GM21367 (cell line): ENCODE measurements around the gene SERGEF.

ENCODE experiments used
- ATAC-seq: cut with Tn5 transposase; IDR thresholded peaks from one replicate; pipeline ENCODE4 v1.9.1; 2021; ENCODE audit not compliant: unreplicated experiment

SERGEF gene

DNA sequence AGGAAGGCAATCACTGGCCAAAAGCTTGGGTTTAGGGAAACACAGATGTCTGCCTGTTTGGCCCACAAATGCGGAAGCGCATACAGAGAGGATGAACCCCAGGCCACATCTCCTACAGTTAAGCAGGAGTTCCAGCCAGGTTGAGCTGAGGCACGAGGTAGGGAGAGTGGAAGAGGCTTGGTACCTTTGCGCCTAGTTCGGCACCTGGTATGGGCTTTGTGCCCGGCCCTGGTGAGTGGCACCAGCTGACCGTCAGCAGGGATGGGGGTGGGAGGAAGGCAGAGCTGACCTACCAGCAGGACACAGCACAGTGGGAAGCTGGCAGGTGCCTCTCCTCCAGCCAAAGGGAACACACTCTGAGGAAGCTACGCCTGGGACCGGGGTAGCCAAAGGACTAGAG lies 220.7 kb downstream of the SERGEF start:
- no peak for ATAC-seq

GRCh38 chr11:17791144-17791543 lies 221.7 kb downstream of the SERGEF start:
- ATAC-seq, result no peak

GRCh38 chr11:17790453-17790852 lies 222.4 kb downstream of the SERGEF start:
- ATAC-seq, result no peak

GRCh38 chr11:17788084-17788483 lies 224.8 kb downstream of the SERGEF start:
- no peak for ATAC-seq

DNA sequence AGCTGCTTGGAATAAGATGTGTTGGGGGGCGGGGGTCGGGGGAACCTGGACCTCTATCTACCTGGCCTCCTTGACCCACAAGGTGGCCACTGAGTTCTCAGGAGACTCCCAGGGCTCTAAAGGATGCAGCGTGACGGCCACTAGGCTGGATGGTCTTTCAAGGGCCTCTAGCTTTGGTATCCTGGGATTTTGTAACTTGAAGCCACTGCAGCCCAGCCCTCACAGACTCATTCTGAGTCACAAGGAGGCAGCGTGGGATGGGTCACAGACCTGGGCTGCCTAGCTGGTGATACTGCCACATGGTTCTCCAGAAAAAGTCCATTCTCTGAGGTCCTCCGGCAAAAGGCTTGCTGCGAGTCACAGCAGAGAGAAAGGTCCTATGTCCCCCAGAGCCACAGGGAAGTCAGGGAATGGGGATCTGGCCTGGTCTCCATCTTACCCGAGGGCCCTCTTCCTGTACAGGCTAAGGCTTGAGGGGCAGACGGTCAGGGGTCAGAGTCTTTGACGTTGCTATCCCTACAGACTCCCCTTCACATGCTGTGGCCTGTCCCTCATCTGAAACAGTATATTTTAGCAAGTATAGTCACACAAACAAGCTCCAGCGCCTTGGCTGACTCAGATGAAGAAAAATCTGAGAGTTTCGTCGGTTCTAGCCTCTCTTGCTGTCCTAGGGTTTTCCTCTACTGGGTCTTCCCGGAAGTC lies 225.9 kb downstream of the SERGEF start:
- ATAC-seq, result no peak

- ATAC-seq, result no peak
Measured at GRCh38 chr11:17783878-17784277, 229.0 kb downstream of the SERGEF start.

DNA sequence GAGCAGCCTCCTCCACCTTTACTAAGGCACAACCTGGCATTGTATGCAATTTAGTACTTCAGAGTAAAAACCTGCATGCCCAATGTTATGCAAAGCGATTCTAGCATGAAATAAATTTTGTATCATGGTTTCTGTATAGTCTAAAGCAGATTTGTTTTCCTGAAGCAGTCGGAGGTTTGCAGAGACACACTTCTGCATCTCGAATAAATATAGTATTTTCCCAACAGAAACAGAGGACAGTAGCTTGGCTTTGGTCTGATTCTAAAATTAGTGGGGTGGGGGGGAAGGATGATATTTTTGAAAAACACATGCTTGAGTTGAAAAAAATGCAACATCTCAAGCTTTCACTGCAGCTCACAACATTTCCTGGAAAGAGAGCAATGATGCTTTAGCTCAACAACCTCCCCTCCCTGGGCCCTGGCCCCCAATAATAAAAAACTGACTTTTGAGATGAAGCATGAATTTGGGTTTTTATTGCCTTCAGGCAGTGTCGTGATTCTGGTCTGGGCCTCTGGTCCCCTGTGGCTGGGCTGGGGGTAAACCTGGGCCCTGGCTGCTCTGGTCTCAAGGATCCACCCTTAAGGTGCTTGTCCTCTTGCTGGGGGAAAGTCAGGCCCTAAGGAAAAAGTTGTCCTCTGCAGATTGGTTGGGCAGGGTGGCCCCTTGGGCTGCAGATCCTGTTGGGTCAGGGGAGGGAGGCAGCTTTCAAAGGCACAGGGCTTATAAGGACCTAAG lies 230.1 kb downstream of the SERGEF start:
- ATAC-seq, result no peak

GRCh38 chr11:17782145-17782544 lies 230.7 kb downstream of the SERGEF start:
- no peak for ATAC-seq

GRCh38 chr11:17781626-17782025 lies 231.2 kb downstream of the SERGEF start:
- no peak for ATAC-seq

DNA sequence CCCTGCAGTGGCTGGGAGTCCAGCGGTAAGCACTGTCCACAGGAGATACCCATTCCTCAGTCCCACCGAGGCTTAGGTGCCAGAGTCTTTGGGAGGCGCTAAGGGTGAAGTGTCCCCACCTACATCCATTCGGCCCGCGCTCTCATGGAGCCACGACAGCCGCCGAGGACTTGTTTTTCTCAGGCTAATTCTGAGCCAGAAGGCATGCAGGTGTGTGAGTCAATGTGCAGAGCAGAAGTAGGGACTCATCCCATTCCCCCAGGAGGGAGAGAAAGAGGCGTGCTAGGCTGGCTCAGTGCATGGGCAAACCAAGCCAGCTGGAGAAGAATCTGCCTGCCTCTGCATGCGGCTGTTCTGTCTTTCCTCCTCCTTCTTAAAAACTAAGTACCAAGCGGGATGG lies 231.6 kb downstream of the SERGEF start:
- no peak for ATAC-seq

DNA sequence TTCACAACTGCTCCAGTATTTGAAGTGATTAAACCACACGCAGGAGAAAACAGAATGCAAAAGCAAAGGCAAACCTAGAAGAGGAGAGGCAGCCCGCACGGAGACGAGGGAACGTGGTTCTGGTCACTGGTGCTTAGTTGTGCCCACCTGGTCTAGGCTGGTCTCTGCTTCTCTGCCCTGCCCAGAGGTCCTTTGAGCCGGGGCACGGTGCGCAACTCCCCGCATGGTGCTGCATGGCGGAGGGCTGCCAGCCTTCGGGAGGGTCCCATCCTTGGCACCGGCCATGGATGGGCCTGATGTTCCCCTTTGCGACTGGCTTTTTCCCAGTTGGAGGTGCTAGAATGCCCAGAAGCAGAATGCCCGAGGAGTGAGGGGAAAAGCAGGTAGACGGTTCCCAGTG lies 232.2 kb downstream of the SERGEF start:
- ATAC-seq, result no peak

GRCh38 chr11:17779861-17780594 lies 232.8 kb downstream of the SERGEF start:
- no peak for ATAC-seq

GRCh38 chr11:17778956-17779860 lies 233.6 kb downstream of the SERGEF start:
- ATAC-seq, result no peak

GRCh38 chr11:17778352-17778751 lies 234.5 kb downstream of the SERGEF start:
- no peak for ATAC-seq

DNA sequence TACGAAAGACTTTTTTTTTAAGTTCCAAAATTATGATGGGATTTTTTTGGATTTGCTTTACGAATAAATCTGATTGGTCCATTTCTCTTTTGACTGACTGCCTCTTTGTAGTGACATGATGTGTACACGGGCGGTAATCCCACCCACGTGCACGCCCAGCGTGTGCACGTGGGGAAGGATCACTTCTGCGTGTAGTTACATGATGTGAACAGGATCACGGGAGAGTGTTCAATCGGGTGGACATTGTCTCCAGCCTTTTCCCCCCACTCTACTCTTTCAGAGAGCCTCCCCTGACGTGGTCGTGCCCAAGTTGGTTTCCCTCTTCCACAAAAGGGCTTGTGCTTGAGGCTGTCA lies 235.1 kb downstream of the SERGEF start:
- ATAC-seq, result no peak

DNA sequence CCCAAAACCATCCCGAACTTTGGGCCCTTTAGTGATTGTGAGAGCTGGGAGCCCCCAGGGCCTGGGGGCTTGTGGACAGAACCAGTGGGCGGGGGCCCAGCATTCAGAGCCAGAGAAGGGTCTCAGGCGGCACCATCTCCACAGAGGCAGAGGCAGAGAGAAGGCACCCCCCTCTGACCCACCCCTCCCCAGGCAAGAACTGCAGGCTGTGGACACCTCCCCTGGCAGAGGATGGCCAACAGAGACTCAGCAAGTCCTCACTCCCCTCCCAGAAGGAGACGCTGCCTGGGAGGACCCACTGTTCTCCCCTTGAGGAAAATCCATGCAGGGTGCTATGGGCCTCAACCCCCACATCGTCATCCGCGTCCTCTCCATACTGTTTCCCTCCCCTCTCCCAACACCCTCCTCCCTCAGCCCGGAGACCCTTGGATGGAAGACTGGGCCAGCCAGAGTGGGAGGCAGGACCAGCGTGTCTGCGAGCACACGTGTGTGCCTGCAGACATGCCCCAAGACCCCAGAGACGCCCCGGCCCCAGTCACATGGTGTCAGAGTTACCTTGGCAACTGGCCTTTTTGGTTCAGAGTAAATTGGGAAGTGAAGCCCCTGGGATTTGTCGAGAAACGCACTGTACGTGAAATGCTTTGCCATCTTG lies 235.6 kb downstream of the SERGEF start:
- ATAC-seq, result no peak

GRCh38 chr11:17776212-17776875 lies 236.5 kb downstream of the SERGEF start:
- ATAC-seq, result no peak

DNA sequence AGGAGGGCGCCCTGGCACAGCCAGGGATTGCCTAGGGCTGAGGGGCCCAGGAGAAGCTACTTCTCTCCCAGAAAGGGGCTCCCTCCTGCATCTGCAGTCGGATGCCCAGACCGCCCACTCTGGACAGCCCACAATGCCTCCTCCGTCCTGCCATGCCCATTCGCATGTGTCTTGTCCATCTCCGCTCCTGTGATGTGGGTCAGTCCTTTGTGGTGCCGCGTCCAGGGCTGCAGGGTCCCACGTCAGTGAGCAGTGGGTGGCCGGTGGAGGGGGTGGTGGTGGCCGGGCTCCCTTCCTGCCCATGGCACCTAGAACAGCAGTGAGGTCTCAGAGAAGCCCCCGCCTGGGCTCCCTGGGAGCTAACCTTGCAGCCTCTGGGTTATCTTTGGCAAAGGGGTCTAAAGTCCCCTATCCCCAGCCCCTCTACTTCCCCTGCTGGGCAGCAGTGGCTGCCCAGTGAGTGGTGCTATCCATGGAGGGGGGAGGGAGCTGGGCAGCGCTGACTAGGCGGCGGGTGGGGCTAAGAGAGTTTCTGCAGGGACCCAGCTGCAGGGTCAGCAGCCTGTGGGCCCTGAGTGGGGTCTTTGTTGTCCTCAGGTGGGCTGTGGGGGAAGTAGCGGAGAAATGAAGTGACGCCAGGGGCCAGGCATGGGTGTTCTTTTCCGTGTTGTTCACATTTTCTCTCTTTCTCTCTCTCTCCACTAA lies 237.2 kb downstream of the SERGEF start:
- ATAC-seq, result no peak

DNA sequence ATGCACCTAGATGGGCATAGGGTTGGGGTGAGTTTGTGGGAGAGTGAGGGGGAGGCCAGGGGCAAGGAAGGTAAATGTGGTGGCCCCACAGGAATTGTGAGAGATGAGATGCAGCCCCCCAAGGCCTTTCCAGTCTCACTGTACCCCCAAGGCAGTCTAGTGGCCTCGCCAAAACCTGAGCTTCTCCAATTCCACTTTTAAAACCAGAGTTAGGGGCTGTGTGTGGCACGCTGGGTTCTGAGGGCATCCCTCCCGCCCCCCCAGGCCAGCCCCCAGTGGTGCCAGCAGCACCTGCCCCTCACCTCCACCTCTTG lies 237.9 kb downstream of the SERGEF start:
- ATAC-seq, result no peak
